H9 (cell line): ENCODE measurements around the gene FEM1C. TPM values are rescaled to one million over a fixed set of nuclear protein-coding genes. Genes with fewer than 3 reads are reported as not detected.

Experiments used
- DNase-seq: peaks from one replicate; pipeline ENCODE4 v3.0.0-alpha.2; 2017
- H2AFZ ChIP-seq: one replicate; pipeline ENCODE4 v1.6.1; 2013; ENCODE audit warnings: mild to moderate bottlenecking, low read length, control low read depth, moderate library complexity
- H2AK5ac ChIP-seq: 2 replicates; pipeline ENCODE4 v1.6.1; 2013; ENCODE audit warnings: low read length, control low read depth, mixed read lengths; ENCODE audit not compliant: insufficient read length
- H2BK120ac ChIP-seq: one replicate; pipeline ENCODE4 v1.6.1; 2013; ENCODE audit warnings: low read depth, mild to moderate bottlenecking, low read length, control low read depth, inconsistent platforms; ENCODE audit not compliant: poor library complexity, severe bottlenecking
- H2BK12ac ChIP-seq: 2 replicates; pipeline ENCODE4 v1.6.1; 2013; ENCODE audit warnings: low read length, control low read depth, mixed read lengths, low read depth; ENCODE audit not compliant: insufficient read length
- H2BK15ac ChIP-seq: 2 replicates; pipeline ENCODE4 v1.6.1; 2013; ENCODE audit warnings: low read depth, low read length, control low read depth
- H2BK20ac ChIP-seq: one replicate; pipeline ENCODE4 v1.6.1; 2013; ENCODE audit warnings: low read depth, mild to moderate bottlenecking, low read length, control low read depth, inconsistent platforms; ENCODE audit not compliant: poor library complexity, severe bottlenecking
- H2BK5ac ChIP-seq: 2 replicates; pipeline ENCODE4 v1.6.1; 2013; ENCODE audit warnings: low read length, control low read depth, mixed read lengths; ENCODE audit not compliant: insufficient read length
- H3K14ac ChIP-seq: 2 replicates; pipeline ENCODE4 v1.6.1; 2013; ENCODE audit warnings: low read length, control low read depth; ENCODE audit not compliant: insufficient read depth
- H3K18ac ChIP-seq: 2 replicates; pipeline ENCODE4 v1.6.1; 2013; ENCODE audit warnings: low read depth, mild to moderate bottlenecking, mixed read lengths, low read length, control low read depth; ENCODE audit not compliant: insufficient read length
- H3K23ac ChIP-seq: 2 replicates; pipeline ENCODE4 v1.6.1; 2013; ENCODE audit warnings: low read length, control low read depth, mixed read lengths, low read depth; ENCODE audit not compliant: insufficient read length
- H3K23me2 ChIP-seq: 2 replicates; pipeline ENCODE4 v1.6.1; 2013; ENCODE audit warnings: low read depth, mild to moderate bottlenecking, mixed read lengths, low read length, control low read depth; ENCODE audit not compliant: insufficient read length, poor library complexity, severe bottlenecking
- H3K27ac ChIP-seq: 2 replicates; pipeline ENCODE4 v1.5.1; 2013; ENCODE audit warnings: low read length, control low read depth, mixed read lengths, low read depth; ENCODE audit not compliant: insufficient read length
- H3K27me3 ChIP-seq: 2 replicates; pipeline ENCODE4 v1.6.1; 2013; ENCODE audit warnings: low read length, control low read depth, inconsistent platforms; ENCODE audit not compliant: insufficient read depth
- H3K4ac ChIP-seq: 2 replicates; pipeline ENCODE4 v1.6.1; 2013; ENCODE audit warnings: low read depth, mild to moderate bottlenecking, control low read depth, inconsistent platforms, low read length, moderate library complexity
- H3K4me1 ChIP-seq: 2 replicates; pipeline ENCODE4 v1.6.1; 2013; ENCODE audit warnings: low read length, control low read depth, inconsistent platforms; ENCODE audit not compliant: insufficient read depth
- H3K4me2 ChIP-seq: 2 replicates; pipeline ENCODE4 v1.6.1; 2013; ENCODE audit warnings: low read length, control low read depth, mixed read lengths; ENCODE audit not compliant: insufficient read length, insufficient read depth
- H3K56ac ChIP-seq: 2 replicates; pipeline ENCODE4 v1.6.1; 2013; ENCODE audit warnings: low read depth, mild to moderate bottlenecking, mixed read lengths, low read length, control low read depth; ENCODE audit not compliant: insufficient read length
- H3K79me1 ChIP-seq: 2 replicates; pipeline ENCODE4 v1.6.1; 2013; ENCODE audit warnings: low read depth, mild to moderate bottlenecking, moderate library complexity, low read length, control low read depth, inconsistent platforms; ENCODE audit not compliant: insufficient read depth, poor library complexity, severe bottlenecking
- H3K79me2 ChIP-seq: 2 replicates; pipeline ENCODE4 v1.6.1; 2013; ENCODE audit warnings: low read length, control low read depth, inconsistent platforms; ENCODE audit not compliant: insufficient read depth
- H3K9ac ChIP-seq: 2 replicates; pipeline ENCODE4 v1.6.1; 2013; ENCODE audit warnings: low read length, control low read depth, mixed read lengths; ENCODE audit not compliant: insufficient read length; ENCODE audit errors: extremely low read depth
- H3K9me3 ChIP-seq: one replicate; pipeline ENCODE4 v1.6.1; 2013; ENCODE audit warnings: low read depth, low read length, inconsistent platforms; ENCODE audit not compliant: control insufficient read depth
- H3T11ph ChIP-seq: one replicate; pipeline ENCODE4 v1.6.1; 2013; ENCODE audit warnings: mild to moderate bottlenecking, low read length, control low read depth, inconsistent platforms
- H4K20me1 ChIP-seq: one replicate; pipeline ENCODE4 v1.6.1; 2013; ENCODE audit not compliant: control insufficient read depth, insufficient read length, insufficient read depth
- H4K5ac ChIP-seq: 2 replicates; pipeline ENCODE4 v1.6.1; 2013; ENCODE audit warnings: low read depth, mild to moderate bottlenecking, mixed read lengths, low read length, control low read depth; ENCODE audit not compliant: insufficient read length
- H4K8ac ChIP-seq: replicated peaks from 2 replicates; pipeline ENCODE4 v1.6.1; 2013; ENCODE audit warnings: low read length, control low read depth, mixed read lengths, low read depth; ENCODE audit not compliant: insufficient read length
- H4K91ac ChIP-seq: 2 replicates; pipeline ENCODE4 v1.6.1; 2013; ENCODE audit warnings: low read depth, mild to moderate bottlenecking, moderate library complexity, mixed read lengths, low read length, control low read depth; ENCODE audit not compliant: insufficient read length
- H3K27ac Mint-ChIP-seq, 3 experiments: 2 replicates in 2 of 3; 3 replicates in 1 of 3; pipeline ENCODE4 v1.8.0; 2020 to 2021; ENCODE audit warnings: mixed read lengths in 3 of 3, mild to moderate bottlenecking in 1 of 3, moderate library complexity in 1 of 3
- H3K27me3 Mint-ChIP-seq: 2 replicates; pipeline ENCODE4 v1.8.0; 2021; ENCODE audit warnings: low read depth, mild to moderate bottlenecking, moderate library complexity, mixed read lengths
- H3K36me3 Mint-ChIP-seq, 3 experiments: 2 replicates in 2 of 3; 3 replicates in 1 of 3; pipeline ENCODE4 v1.8.0; 2020 to 2021; ENCODE audit warnings: low read depth in 3 of 3, mixed read lengths in 3 of 3; ENCODE audit not compliant: insufficient read depth in 1 of 3
- H3K4me1 Mint-ChIP-seq, 2 experiments: 2 replicates each; pipeline ENCODE4 v1.8.0; 2020; ENCODE audit warnings: mixed read lengths in 2 of 2
- H3K4me3 Mint-ChIP-seq, 2 experiments: 2 replicates in 1 of 2; 3 replicates in 1 of 2; pipeline ENCODE4 v1.8.0; 2020 to 2021; ENCODE audit warnings: mild to moderate bottlenecking in 2 of 2, mixed read lengths in 2 of 2, moderate library complexity in 1 of 2
- H3K9me3 Mint-ChIP-seq, 2 experiments: 2 replicates in 1 of 2; 3 replicates in 1 of 2; pipeline ENCODE4 v1.8.0; 2020; ENCODE audit warnings: mild to moderate bottlenecking in 2 of 2, mixed read lengths in 2 of 2, moderate library complexity in 1 of 2
- CTCF ChIP-seq: fragments of 200-600 bp; sonication (generic); conservative IDR thresholded peaks from 3 replicates; pipeline ENCODE4 v1.8.0; 2021; ENCODE audit warnings: antibody characterized with exemption, mild to moderate bottlenecking
- WGBS: extraction: QIAGEN DNeasy Blood & Tissue Kit; methylation state at CpG from one replicate; pipeline ENCODE4 v1.1.7; 2013; ENCODE audit warnings: missing lambda C conversion rate, low lambda C conversion rate, mixed read lengths; ENCODE audit not compliant: insufficient read length; ENCODE audit errors: extremely low coverage; 5-methylcytosine and 5-hydroxymethylcytosine counted together
- total RNA-seq: library from RNA; stranded (reverse); gene quantifications from 2 replicates; pipeline ENCODE4 v1.2.1, GENCODE V29; 2021

FEM1C gene
- total RNA-seq, 1 experiment from 2014 or later, result 15.2 TPM

- no peak overlapping the region for H3K23ac ChIP-seq
- Mint-ChIP-seq H3K9me3 (no peaks in the 10 kb centered on the region; a peak in 1 of 5 replicates), H3K36me3 (no peaks in the 10 kb centered on the region; a peak in 1 of 7 replicates), H3K4me3 (no peak overlapping the region), H3K4me1 (no peaks in the 10 kb centered on the region), H3K27me3 (no peaks in the 10 kb centered on the region), H3K27ac (no peak overlapping the region)
- no peak overlapping the region for H2BK5ac ChIP-seq
- no peak overlapping the region for H4K8ac ChIP-seq
- no peaks in the 10 kb centered on the region for H3K27me3 ChIP-seq
- H3K14ac ChIP-seq, result no peak overlapping the region
- H3K4me1 ChIP-seq, result no peaks in the 10 kb centered on the region
- TF ChIP-seq CTCF, result no peak
- no peak overlapping the region for H3K9ac ChIP-seq
- no peak overlapping the region for H2BK12ac ChIP-seq
- no CpG with 5 or more reads among the region's 3 CpGs for WGBS
- H3K18ac ChIP-seq, result no peak overlapping the region
- no peak overlapping the region for H3K56ac ChIP-seq
- H3K9me3 ChIP-seq, result no peaks in the 10 kb centered on the region
- H3K79me2 ChIP-seq, result no peaks in the 10 kb centered on the region
- no peak overlapping the region for H3T11ph ChIP-seq
- no peak overlapping the region for H4K5ac ChIP-seq
- no peak overlapping the region for H4K91ac ChIP-seq
- no peak overlapping the region for H3K27ac ChIP-seq
- no peaks in the 10 kb centered on the region for H3K79me1 ChIP-seq
- no peaks in the 10 kb centered on the region for H3K23me2 ChIP-seq
- no peak overlapping the region for H2AFZ ChIP-seq
- no peak for DNase-seq
- no peak overlapping the region for H2BK20ac ChIP-seq
- no peak overlapping the region for H2BK15ac ChIP-seq
- no peak overlapping the region for H2BK120ac ChIP-seq
- no peak overlapping the region for H2AK5ac ChIP-seq
- no peak overlapping the region for H3K4me2 ChIP-seq
- no peak overlapping the region for H3K4ac ChIP-seq
- no peaks in the 10 kb centered on the region for H4K20me1 ChIP-seq
These were observed 32.9 kb downstream of the FEM1C start for GRCh38 chr5:115511632-115512031.
